Choroid plexus epithelial cell (primary cell): ENCODE results near the gene ENPP7.

Experiments used
- DNase-seq: peaks from one replicate; pipeline ENCODE4 v3.0.0-alpha.2; 2010; ENCODE audit warnings: low read depth
- H3K4me3 ChIP-seq: 2 replicates; pipeline ENCODE4 v1.5.1; 2011; ENCODE audit warnings: low read depth, mild to moderate bottlenecking, control low read depth, low read length, moderate library complexity
- TF ChIP-seq, protein P1 (sequence below): conservative IDR thresholded peaks from 2 replicates; pipeline ENCODE4 v1.5.1; 2011; ENCODE audit warnings: low read depth, mild to moderate bottlenecking, control low read depth, inconsistent platforms, low read length, moderate library complexity

Gene ENPP7, protein sequence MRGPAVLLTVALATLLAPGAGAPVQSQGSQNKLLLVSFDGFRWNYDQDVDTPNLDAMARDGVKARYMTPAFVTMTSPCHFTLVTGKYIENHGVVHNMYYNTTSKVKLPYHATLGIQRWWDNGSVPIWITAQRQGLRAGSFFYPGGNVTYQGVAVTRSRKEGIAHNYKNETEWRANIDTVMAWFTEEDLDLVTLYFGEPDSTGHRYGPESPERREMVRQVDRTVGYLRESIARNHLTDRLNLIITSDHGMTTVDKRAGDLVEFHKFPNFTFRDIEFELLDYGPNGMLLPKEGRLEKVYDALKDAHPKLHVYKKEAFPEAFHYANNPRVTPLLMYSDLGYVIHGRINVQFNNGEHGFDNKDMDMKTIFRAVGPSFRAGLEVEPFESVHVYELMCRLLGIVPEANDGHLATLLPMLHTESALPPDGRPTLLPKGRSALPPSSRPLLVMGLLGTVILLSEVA

DNA sequence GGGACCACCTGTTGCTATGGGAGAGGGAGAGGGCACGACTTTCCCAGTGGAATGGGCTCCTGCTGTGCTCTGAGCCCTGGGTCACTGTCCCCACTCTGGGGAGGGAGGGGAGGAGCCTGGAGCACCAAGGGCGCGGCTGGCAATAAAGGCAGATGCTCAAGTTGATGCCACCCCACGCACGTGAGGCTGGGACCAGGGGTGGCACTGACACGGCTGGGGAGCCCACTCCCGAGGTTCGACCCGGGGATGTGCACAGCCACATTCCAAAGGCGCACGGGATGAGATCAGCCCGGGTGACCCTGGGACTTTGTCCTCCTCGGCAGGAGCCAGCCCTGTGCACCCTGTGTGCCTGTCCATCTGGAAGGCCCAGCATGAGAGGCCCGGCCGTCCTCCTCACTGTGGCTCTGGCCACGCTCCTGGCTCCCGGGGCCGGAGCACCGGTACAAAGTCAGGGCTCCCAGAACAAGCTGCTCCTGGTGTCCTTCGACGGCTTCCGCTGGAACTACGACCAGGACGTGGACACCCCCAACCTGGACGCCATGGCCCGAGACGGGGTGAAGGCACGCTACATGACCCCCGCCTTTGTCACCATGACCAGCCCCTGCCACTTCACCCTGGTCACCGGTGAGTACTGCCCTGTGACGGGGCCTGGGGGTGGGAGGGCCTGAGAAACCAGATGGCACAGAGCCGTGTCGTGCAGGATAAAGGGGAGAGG, at the start of gene ENPP7:
TSS of gene ENPP7 (plus strand) at position 175 of the 715 bp plus-strand sequence. CDS start at position 372, 197 bp downstream.
- H3K4me3 ChIP-seq, result no peak within 1 kb of the TSS
- TF ChIP-seq, protein P1, sequence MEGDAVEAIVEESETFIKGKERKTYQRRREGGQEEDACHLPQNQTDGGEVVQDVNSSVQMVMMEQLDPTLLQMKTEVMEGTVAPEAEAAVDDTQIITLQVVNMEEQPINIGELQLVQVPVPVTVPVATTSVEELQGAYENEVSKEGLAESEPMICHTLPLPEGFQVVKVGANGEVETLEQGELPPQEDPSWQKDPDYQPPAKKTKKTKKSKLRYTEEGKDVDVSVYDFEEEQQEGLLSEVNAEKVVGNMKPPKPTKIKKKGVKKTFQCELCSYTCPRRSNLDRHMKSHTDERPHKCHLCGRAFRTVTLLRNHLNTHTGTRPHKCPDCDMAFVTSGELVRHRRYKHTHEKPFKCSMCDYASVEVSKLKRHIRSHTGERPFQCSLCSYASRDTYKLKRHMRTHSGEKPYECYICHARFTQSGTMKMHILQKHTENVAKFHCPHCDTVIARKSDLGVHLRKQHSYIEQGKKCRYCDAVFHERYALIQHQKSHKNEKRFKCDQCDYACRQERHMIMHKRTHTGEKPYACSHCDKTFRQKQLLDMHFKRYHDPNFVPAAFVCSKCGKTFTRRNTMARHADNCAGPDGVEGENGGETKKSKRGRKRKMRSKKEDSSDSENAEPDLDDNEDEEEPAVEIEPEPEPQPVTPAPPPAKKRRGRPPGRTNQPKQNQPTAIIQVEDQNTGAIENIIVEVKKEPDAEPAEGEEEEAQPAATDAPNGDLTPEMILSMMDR, result no peak
- DNase-seq, result no peak

DNA sequence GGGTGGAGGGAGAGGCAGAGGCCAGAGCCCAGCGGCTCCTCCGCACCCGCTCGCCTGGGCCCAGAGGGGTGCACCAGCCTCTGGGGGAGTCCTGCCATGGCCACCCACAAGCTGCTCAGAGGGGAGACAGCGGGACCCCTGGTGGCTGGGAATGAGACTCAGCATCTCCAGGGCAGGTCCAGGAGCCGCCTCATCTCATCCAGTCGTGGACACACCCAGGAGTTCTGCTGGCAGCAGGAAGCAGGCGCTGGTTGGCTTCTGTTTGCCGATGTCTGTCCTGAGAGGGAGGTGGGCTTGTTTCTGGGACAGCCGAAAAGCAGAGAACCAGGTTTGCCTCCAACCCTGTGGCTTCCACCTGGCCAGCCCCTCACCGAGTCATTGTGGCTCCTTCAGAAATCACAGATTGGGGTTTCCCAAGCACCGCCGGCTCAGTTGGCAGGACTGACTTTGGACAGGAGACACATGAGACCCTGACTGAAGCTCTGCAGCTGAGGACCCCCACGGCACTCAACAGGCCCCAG, 49.6 kb upstream of the ENPP7 start:
- TF ChIP-seq, protein P1, result no peak
- no peak overlapping the region for H3K4me3 ChIP-seq

DNA sequence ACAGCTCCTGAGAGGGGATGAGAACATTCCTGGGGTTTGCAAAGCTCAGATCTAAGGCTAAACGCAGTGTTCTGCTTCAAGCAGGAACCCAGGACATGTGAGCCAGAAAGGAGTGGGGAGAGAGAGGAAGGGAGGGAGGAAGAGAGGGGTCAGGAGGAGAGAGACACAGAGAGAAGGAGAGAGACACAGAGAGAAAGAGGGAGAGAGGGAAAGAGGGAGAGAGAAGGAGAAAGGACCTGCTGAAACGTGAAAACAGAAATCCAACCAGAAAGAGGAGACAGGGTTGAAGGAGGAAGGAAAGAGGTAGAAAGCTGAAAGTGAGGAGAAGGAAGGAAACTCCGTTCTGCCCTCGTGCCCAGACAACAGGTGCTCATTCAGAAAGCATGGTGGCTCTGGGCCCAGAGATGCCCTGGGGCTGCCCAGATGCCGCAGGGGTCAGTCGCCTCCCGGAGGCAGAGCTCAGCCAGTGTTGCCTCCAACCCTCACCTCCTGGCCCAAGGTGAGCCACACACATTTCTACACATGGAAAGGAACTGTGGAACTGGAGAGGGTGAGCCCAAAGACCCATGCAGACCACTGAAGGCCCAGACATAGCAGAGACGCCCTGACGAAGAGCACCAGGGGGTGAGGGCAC, 49.0 kb upstream of the ENPP7 start:
- TF ChIP-seq, protein P1, result no peak
- DNase-seq, result no peak

More for the DNA sequence above, 49.6 kb upstream of the ENPP7 start:
- DNase-seq, result no peak

DNA sequence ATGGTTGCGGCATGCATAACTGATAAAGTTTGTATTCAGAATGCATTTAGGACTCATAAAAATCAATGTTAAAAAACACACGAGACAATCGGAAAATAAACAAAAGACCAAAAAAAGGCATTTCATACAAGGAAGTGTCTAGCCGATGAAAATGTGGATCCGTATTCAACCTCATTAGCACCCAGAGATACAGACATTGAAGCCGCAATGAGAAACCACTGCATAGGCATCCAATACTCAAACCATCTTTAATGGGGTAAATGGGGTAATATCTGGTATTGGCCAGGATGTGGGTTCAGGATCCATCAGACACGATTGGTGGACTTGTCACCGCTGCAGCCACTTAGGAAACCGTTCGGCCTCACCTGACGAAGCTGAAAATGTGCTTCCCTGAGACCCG, 47.4 kb upstream of the ENPP7 start:
- TF ChIP-seq, protein P1, result no peak
- no peak overlapping the region for H3K4me3 ChIP-seq
- DNase-seq, result no peak

More for the DNA sequence above, 49.0 kb upstream of the ENPP7 start:
- H3K4me3 ChIP-seq, result no peak overlapping the region

DNA sequence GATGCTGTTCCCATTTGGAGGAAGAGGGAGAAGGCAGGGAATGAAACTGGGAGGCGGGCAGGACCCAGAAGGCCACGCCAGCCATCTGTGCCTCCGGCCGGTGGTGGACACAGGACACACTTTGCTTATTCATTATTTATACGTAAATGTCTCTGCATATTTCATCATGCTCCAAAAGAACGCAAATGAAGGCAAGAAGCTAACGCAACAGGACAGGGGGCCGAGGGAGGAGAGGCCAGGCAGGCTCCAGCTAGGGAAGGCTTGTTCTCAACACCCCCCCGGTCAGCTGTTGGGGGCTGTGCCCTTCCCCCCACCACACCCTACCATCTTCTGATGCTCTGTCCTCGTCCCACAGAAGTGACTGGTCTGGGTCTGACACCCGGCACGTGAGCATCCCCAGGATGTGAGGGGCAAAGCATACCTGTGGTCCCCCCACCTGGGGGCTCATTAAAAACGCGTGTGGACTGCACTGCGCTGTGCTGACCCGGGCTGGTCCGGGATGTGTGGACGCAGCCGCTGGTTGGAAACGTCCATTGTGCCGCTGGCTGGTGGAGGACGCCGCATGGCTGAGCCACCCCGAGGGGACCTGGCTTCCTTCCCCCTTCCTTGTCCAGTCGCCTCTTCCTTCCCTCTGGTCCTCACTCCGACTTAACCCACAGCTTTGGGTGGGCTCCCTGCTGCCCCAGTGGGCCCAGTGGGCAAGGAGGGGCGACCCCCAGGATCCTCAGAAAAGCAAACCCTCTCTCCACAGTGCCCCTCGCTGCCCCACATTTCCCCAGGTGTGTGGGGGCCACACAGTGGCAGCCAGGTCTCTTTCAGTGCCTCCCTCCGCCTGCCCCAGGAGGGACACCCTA, 46.4 kb upstream of the ENPP7 start:
- no peak overlapping the region for H3K4me3 ChIP-seq
- no peak for DNase-seq
- TF ChIP-seq, protein P1, result no peak

DNA sequence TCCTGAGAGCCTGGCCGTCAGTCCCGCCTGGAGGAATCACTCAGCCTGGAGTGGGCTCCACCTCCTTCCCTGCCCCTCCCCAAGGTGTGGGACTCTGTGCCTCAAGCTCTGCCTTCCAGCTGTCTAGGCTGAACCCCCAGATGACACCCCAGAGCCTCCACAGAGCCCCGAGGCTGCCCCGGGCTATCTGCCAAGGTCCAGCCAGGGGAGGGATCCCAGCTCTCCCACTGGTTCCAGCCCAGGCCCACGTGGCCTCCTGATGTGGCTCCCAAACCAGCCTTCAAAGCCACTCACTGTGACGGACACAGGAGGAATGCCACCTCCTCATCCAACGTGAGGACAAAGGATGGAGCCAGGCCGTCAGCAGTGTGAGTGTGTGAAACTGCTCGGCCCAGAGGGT, 45.6 kb upstream of the ENPP7 start:
- DNase-seq, result no peak
- no peak overlapping the region for H3K4me3 ChIP-seq
- TF ChIP-seq, protein P1, result no peak
